Activated T-helper 2 cell treated with anti-CD3 and anti-CD28 coated beads, Interferon-gamma antibody, Interleukin-2, Interleukin-4, amounts not matched to agents 10 μg/mL and 5 μg/mL and 100 μg/mL, durations not matched to agents 14 hours and 24 hours and 36 hours (primary cell): ENCODE data around the gene XYLB. TPM values are rescaled to one million over a fixed set of nuclear protein-coding genes. Genes with fewer than 3 reads are reported as not detected.

Experiments used
- DNase-seq: peaks from one replicate; pipeline ENCODE4 v3.0.0; 2021; ENCODE audit warnings: low spot score
- H3K27ac Mint-ChIP-seq: one replicate; pipeline ENCODE4 v1.8.0; 2021; ENCODE audit warnings: mixed read lengths
- H3K27me3 Mint-ChIP-seq: one replicate; pipeline ENCODE4 v1.8.0; 2021; ENCODE audit warnings: low read depth, mixed read lengths
- H3K36me3 Mint-ChIP-seq: one replicate; pipeline ENCODE4 v1.8.0; 2021; ENCODE audit warnings: low read depth, mixed read lengths
- H3K4me1 Mint-ChIP-seq: one replicate; pipeline ENCODE4 v1.8.0; 2021; ENCODE audit warnings: low read depth, mixed read lengths
- H3K4me3 Mint-ChIP-seq: one replicate; pipeline ENCODE4 v1.8.0; 2021; ENCODE audit warnings: low read depth, mild to moderate bottlenecking, moderate library complexity, mixed read lengths
- H3K9me3 Mint-ChIP-seq: one replicate; pipeline ENCODE4 v1.8.0; 2021; ENCODE audit warnings: mixed read lengths
- intact Hi-C: fragments of 100-400 bp; cut with micrococcal nuclease; formaldehyde crosslinking; loops from one replicate; pipeline ENCODE4 v1.15.1; 2023
- total RNA-seq: library from RNA; stranded (reverse); gene quantifications from 2 replicates; pipeline ENCODE4 v1.2.3, GENCODE V29; 2022

The XYLB gene
- total RNA-seq, 1 donor from 2014 or later: 11.8 TPM

DNA sequence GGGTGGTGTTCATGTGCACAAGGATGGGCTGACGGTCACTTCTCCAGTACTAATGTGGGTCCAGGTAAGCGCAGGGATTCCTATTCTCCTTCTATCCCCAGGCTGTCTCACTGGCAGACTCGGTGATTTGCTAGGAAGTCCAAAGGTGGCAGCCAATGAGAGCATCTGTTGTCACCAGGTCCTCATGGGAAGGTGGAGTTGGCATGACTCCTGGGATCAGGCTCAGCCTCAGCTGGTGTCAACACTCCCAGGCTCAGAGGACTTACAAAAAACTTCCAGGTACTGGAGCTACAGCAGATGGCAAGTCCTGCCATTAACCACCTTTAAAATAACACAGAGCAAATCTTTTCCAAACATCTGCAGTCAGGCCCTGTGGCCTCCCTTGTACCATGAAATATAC is 13.8 kb downstream of the XYLB start:
- H3K9me3 Mint-ChIP-seq: no peaks in the 10 kb centered on the region
- no peak overlapping the region for H3K4me3 Mint-ChIP-seq
- no peaks in the 10 kb centered on the region for H3K27me3 Mint-ChIP-seq
- DNase-seq: no peak
- intact Hi-C loops: no loop called here
- peaks cover 8% of the 10 kb centered on the region for H3K4me1 Mint-ChIP-seq
- H3K36me3 Mint-ChIP-seq: peaks cover 9% of the 10 kb centered on the region
- no peak overlapping the region for H3K27ac Mint-ChIP-seq

DNA sequence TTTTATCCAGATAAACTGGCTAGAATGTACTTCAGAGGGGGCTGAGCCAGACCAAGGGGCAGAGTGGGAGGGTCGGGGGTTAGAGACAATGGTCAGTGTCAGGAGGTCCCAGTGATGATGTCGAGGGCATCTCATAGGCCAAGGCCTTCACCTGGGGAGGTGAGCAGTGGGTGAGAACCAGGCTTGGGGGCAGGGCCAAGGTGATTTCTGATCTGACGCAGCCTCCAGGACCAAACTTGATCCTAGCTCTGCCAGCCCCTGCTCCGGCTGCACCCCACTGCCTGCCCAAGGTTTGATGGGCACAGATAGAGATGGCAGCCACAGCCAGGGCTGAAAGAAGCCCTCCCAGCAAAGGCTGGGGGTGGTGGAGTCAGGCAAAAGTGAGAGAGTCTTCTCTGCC is 14.9 kb downstream of the XYLB start:
- H3K9me3 Mint-ChIP-seq: no peaks in the 10 kb centered on the region
- H3K27ac Mint-ChIP-seq: no peak overlapping the region
- no peak for DNase-seq
- H3K4me3 Mint-ChIP-seq: no peak overlapping the region
- H3K36me3 Mint-ChIP-seq: peaks cover 9% of the 10 kb centered on the region
- no peaks in the 10 kb centered on the region for H3K27me3 Mint-ChIP-seq
- intact Hi-C loops: no loop called here
- H3K4me1 Mint-ChIP-seq: peaks cover 8% of the 10 kb centered on the region

- Mint-ChIP-seq H3K27me3 (no peaks in the 10 kb centered on the region), H3K4me3 (no peak overlapping the region), H3K36me3 (peaks cover 13% of the 10 kb centered on the region), H3K4me1 (peaks cover 8% of the 10 kb centered on the region), H3K27ac (no peak overlapping the region), H3K9me3 (no peaks in the 10 kb centered on the region)
- intact Hi-C loops: no loop called here
- no peak for DNase-seq
Observed at GRCh38 chr3:38362825-38363224, 16.2 kb downstream of the XYLB start.

DNA sequence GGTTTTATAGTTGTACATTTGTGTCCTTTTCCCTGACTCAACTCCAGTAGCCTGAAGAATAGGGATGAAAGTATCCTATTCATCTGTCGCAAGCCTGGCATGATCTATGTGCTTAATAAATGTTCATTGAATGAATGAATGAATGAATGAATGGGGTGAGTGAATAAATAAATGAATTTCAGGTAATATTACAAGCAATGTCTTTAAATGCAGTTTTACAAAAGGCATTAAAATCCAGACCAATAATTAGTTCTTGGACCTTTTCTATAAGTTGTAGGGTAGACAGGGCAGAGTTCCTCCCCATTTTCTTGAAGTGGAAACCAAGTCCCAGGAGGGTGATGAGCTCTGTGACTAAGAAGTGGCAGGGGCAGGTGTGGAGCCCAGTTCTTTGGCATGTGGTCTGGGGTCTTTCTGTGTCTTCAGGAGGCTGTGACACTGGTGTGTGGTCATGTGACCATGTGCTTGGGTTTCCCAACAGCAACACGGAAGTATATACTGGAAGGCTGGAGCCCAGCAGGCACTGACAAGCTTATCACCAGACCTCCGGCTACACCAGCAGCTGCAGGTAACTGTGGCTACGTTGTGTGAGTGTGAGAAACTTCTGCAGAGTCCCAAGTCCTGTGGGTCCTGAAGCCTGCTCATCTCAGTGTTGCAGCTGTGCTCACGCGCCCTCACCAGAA is 18.3 kb downstream of the XYLB start:
- Mint-ChIP-seq H3K27me3 (no peaks in the 10 kb centered on the region), H3K36me3 (peaks cover 23% of the 10 kb centered on the region), H3K27ac (no peak overlapping the region), H3K9me3 (no peaks in the 10 kb centered on the region), H3K4me3 (no peak overlapping the region), H3K4me1 (peaks cover 8% of the 10 kb centered on the region)
- no peak for DNase-seq
- intact Hi-C loops: no loop called here

- H3K4me3 Mint-ChIP-seq: no peak overlapping the region
- intact Hi-C loops: no loop called here
- DNase-seq: no peak
- no peak overlapping the region for H3K27ac Mint-ChIP-seq
- no peaks in the 10 kb centered on the region for H3K27me3 Mint-ChIP-seq
- H3K4me1 Mint-ChIP-seq: peaks cover 8% of the 10 kb centered on the region
- no peaks in the 10 kb centered on the region for H3K9me3 Mint-ChIP-seq
- peaks cover 25% of the 10 kb centered on the region for H3K36me3 Mint-ChIP-seq
Observed at GRCh38 chr3:38365469-38366062, 19.0 kb downstream of the XYLB start.

- Mint-ChIP-seq H3K36me3 (peaks cover 25% of the 10 kb centered on the region), H3K4me3 (no peak overlapping the region), H3K4me1 (peaks cover 8% of the 10 kb centered on the region), H3K27ac (no peak overlapping the region), H3K27me3 (no peaks in the 10 kb centered on the region), H3K9me3 (no peaks in the 10 kb centered on the region)
- intact Hi-C loops: no loop called here
- DNase-seq: no peak
Observed at GRCh38 chr3:38366082-38366481, 19.5 kb downstream of the XYLB start.

- Mint-ChIP-seq H3K4me1 (peaks cover 10% of the 10 kb centered on the region), H3K9me3 (no peaks in the 10 kb centered on the region), H3K27ac (no peak overlapping the region), H3K36me3 (peaks cover 27% of the 10 kb centered on the region), H3K27me3 (no peaks in the 10 kb centered on the region), H3K4me3 (no peak overlapping the region)
- no peak for DNase-seq
- intact Hi-C loops: no loop called here
Observed at GRCh38 chr3:38367779-38368178, 21.2 kb downstream of the XYLB start.

- H3K4me3 Mint-ChIP-seq: no peak overlapping the region
- peaks cover 32% of the 10 kb centered on the region for H3K36me3 Mint-ChIP-seq
- H3K9me3 Mint-ChIP-seq: no peaks in the 10 kb centered on the region
- intact Hi-C loops: no loop called here
- no peak overlapping the region for H3K27ac Mint-ChIP-seq
- no peaks in the 10 kb centered on the region for H3K27me3 Mint-ChIP-seq
- H3K4me1 Mint-ChIP-seq: peaks cover 14% of the 10 kb centered on the region
- no peak for DNase-seq
Observed at GRCh38 chr3:38368238-38368637, 21.7 kb downstream of the XYLB start.

DNA sequence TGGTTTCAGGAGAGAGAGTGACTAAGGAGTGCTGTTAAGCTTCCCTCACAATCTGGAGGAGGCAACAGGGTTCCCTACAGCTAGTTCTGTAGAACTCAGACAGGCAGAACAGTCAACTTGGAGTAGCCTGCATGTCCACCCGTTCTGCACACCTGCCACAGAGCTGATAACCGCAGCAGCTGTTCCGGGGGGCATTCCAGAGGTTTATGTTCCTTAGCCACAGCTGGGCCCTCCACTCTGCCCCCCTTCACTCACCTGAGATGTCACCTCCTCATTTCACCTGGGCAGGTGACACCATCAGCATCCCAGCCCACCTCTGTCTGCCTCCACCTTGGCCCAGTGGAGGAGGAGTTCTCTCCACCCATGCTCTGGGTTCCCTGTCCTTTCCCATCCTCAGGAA is 22.6 kb downstream of the XYLB start:
- H3K4me1 Mint-ChIP-seq: peaks cover 22% of the 10 kb centered on the region
- no peaks in the 10 kb centered on the region for H3K9me3 Mint-ChIP-seq
- no peaks in the 10 kb centered on the region for H3K27me3 Mint-ChIP-seq
- H3K4me3 Mint-ChIP-seq: no peak overlapping the region
- no peak overlapping the region for H3K27ac Mint-ChIP-seq
- H3K36me3 Mint-ChIP-seq: peaks cover 35% of the 10 kb centered on the region
- no peak for DNase-seq
- intact Hi-C loops: no loop called here

GRCh38 chr3:38370149-38370548 is 23.6 kb downstream of the XYLB start:
- Mint-ChIP-seq H3K27ac (no peak overlapping the region), H3K27me3 (no peaks in the 10 kb centered on the region), H3K36me3 (peaks cover 30% of the 10 kb centered on the region), H3K4me1 (peaks cover 20% of the 10 kb centered on the region), H3K9me3 (no peaks in the 10 kb centered on the region), H3K4me3 (no peak overlapping the region)
- no peak for DNase-seq
- intact Hi-C loops: no loop called here

DNA sequence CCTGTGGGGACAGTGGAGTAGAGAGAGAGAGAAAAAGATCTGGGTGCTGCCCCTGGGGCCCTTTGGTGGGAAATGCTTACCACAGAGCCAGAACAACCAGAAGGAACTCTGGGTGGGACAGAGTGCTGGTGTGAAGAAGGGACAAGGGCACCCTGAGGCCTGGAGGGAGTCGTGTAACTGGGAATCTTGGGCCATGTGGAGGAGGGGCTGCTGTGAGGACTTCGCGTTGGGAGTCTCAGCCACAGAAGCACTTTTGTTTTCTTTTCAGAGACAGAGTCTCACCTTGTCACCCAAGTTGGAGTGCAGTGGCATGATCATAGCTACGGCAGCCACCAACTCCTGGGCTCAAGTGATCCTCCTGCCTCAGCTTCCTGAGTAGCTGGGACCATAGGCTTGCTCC is 24.3 kb downstream of the XYLB start:
- H3K9me3 Mint-ChIP-seq: no peaks in the 10 kb centered on the region
- intact Hi-C loops: no loop called here
- H3K27ac Mint-ChIP-seq: no peak overlapping the region
- H3K4me3 Mint-ChIP-seq: no peak overlapping the region
- H3K36me3 Mint-ChIP-seq: peaks cover 30% of the 10 kb centered on the region
- H3K27me3 Mint-ChIP-seq: no peaks in the 10 kb centered on the region
- H3K4me1 Mint-ChIP-seq: peaks cover 20% of the 10 kb centered on the region
- DNase-seq: no peak

- Mint-ChIP-seq H3K4me3 (no peak overlapping the region), H3K36me3 (peaks cover 30% of the 10 kb centered on the region), H3K27ac (no peak overlapping the region), H3K4me1 (peaks cover 20% of the 10 kb centered on the region), H3K9me3 (no peaks in the 10 kb centered on the region), H3K27me3 (no peaks in the 10 kb centered on the region)
- DNase-seq: no peak
- intact Hi-C loops: no loop called here
Observed at GRCh38 chr3:38371541-38372213, 25.1 kb downstream of the XYLB start.

DNA sequence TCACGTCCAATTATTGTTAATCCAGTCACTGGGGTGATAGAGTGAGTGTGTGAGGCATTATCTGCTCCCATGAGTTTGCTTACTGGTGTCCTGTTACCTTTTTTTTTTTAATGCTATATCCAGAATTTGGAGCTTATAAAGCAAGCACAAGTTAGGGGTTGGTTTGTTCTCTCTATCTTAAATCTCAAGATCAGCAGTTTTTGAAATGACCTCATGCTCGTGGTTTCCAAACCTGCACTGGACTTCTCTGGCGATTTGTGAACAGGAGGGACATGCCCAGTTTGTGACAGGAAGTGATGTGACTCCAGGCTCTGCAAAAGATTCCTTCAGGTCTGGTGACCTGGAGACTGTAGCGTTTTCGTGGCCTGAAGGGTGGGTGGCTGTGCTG is 25.6 kb downstream of the XYLB start:
- Mint-ChIP-seq H3K27ac (no peak overlapping the region), H3K9me3 (no peaks in the 10 kb centered on the region), H3K4me3 (no peak overlapping the region), H3K27me3 (no peaks in the 10 kb centered on the region), H3K36me3 (peaks cover 30% of the 10 kb centered on the region), H3K4me1 (peaks cover 20% of the 10 kb centered on the region)
- DNase-seq: no peak
- intact Hi-C loops: no loop called here
